Right hindlimb (tissue), 1 donor: ENCODE results near the gene SRBD1.

ENCODE experiments used
- DNase-seq: peaks from one replicate; pipeline ENCODE4 v3.0.0-alpha.2; 2018

Gene SRBD1

DNA sequence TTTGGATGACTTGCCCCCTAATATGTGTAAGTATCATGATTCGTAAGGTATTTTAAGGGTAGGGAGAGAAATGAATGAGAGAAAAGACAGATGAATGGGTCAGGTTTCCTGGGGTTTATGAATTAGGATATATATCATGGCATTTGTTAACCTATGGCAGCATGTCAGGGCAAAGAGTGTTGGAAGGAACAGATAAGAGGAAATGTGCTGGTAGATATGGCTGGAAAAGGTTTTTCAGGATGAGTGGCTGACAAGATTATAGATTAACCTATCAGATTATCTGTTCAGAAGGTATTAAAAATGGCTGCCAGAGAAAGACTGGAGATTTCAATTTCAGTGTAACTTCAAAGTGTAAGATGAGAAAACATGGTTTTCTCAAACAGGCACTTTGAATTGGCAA, 67.8 kb downstream of the SRBD1 start:
- DNase-seq = no peak

DNA sequence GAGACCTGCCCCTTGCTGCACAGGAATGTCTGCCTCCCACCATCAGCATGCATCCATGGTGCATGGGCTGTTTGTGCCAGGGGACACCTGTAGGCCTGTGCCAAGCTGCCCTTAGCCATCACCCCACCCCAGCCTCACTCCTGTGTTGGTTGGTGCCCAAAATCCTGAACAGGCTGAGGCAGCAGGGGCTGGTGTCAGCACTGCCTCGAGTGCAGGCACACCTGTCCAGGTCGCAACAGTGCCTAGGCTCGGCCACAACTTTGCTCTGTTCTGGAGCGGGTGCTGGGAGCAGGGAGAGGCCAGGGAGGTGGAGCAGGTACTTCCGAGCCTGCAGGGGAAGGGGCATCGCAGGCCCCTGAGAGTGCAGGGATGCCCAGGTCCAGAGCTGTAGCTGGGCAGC, 69.1 kb downstream of the SRBD1 start:
- DNase-seq = no peak

DNA sequence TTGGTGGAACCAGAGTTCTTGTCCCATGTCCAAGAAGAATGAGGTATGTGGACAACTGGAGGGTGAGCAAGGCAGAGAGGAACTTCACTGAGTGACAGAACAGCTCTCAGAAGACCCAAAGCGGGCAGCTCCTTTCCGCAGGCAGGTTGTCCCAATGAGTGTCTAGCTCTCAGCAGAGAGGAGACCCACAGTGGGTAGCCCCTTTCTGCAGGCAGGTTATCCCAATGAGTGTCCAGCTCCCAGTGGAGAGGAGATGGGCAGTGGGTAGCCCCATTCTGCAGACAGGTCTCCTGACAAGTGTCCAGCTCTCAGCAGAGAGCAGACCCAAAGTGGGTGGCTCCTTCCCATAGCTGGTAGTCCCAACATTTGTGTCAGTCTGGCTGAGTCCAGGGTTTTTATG, 69.6 kb downstream of the SRBD1 start:
- DNase-seq = no peak

DNA sequence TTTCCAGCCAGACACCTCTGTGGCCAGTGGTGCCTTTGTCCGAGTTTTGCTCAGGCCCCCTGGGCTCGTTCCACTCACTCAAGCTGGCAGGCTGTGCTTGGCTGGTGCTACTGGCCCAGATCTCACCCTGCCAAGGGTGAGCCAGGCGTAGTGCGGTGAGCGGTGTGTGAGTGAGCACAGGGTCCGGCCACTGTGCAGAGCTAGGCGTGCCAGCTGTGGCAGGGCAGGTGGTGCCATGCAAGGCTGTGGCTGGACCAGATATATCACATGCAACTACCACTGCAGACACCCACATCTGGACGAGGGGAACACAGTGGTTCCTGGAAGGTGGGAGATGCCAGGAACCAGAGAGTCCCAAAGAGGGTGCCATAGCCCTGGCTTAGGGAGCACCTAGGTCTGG, 70.1 kb downstream of the SRBD1 start:
- no peak for DNase-seq

DNA sequence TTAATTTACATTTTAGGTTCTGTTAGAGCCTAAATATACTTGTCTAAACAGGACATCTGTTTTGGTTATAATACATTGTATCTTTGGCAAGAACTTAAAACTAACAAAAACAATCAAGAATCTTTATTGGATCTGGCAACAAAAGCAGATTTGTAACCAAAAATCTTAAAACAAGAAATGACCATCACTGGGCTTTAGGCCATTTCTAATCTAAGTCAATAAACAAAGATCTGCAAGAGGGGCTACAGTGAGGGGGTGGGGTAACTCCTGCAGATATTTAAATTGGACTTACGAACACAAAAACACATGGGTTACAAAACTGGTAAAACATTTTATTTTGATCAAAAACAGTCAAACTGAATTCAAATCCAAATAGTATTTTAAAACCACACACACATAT, 77.3 kb downstream of the SRBD1 start:
- DNase-seq = no peak

DNA sequence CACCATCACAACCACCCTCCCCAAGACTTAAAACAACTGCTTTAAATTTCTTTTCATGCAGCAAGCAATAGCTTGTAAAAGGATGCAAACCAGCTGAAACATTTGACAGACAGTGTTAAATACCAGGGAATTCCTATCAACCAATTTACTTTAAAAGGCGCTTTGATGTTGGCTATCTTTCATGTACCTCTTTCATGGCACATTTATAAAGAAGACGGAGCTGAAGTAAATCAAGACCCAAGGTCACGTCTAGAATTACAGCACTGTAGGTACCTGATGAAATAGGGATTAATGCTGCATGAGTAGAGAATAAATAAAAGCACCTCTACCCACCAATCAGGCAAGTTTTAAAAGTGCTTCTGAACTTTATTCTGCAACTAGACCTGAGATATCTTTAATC, 78.9 kb downstream of the SRBD1 start:
- no peak for DNase-seq

DNA sequence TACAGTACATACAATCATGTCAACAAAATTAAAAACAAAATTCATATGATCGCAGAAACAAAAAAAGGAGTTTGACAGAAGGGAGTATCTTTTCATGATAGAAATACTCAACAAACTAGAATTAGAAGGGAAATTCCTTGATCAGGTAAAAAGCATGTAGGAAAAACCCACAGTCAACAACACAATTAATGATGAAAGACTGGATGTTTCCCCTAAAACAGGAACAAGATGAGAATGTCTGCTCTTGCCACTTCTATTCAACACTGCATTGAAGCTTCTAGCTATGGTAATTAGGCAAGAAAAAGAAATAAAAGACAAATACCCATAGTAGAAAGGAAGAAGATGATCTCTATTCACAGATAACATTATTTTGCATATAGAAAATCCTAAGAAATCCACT, 87.1 kb downstream of the SRBD1 start:
- no peak for DNase-seq

DNA sequence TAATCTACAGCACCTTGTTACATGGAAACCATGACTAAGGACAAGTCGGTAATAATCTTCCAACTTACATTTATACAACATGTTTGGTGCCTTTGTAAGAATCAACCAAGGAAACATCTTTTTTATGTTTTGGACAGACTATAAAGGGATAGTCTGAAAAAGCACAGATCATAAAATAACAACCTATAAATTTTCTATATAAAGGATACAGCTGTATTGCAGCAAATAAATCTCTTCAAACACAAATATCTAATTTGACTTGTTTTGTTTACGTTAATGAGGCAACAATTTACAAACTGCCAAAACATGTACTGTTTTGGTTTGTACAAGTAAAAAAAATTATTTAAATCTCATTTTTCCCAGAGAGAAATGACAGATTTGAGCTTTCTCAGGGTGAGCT, 92.5 kb downstream of the SRBD1 start:
- no peak for DNase-seq

DNA sequence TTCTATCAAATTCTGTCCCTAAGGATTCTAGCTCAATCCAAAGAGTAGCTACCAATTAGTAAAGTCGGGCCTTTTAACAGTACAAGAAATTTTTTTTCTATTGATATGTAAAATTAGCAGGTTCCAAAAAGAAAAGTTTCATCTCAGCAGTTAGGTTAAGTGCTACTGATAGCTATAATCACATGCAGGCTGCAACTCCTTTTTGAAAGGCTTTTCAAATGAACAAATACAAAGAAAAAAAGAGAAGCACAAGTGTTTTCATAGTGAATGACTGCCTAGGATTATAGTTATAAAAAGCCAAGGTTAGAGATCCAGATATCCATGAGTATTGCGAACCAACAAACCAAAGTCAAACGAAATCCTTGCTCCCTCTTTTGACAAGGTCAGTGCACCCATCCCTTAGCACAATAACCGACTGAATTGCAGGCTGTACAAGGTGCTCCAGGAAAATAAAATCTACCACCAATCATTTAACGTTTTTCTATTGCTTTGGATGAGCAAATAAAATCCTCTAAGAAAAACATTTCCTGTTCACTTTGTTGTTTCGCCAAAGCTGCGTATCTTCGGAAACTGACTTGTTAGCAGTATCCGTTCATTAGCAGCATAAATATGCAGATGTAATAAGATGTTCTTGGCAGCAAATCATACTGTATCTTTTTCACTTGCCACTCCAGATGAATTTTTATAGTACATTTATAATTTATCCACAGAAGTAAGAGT, 100.2 kb downstream of the SRBD1 start:
- no peak for DNase-seq

DNA sequence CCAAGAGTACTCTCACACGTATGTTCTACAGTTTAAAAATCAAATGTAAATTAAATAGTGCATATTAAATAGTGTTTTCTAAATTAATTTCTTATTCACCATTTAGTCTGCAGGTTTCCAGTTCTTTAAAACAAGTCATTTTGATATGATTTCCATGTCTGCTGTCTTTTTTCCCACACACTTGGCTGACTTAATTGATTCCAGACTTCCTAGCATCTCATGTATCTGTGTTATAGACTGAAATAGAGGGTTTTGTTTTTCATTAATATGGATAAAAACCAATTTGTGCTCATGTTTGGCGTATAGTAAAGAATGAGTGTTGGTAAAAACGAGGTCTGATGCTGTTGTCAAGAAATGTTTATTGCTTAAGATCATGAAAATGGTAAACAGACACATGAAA, 104.3 kb downstream of the SRBD1 start:
- no peak for DNase-seq

DNA sequence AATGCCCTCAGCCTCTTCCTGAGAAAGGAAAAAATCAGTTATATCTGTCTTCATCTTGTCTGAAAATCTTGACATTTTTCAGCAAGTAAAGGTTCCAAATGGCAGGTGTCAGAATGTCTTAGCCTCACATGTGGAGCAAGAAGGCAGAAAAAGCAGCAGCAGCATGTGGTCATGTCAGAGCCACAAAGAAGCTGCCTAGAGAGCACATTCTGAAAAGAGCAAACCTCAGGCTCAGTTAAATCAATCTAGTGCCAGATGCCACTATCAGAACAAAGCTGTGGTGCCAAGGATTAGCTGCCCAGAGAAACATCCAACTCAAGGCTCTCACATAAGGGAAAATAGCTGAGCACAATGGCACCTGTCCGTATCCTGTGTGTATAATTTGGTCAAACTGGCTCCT, 105.9 kb downstream of the SRBD1 start:
- DNase-seq = no peak

DNA sequence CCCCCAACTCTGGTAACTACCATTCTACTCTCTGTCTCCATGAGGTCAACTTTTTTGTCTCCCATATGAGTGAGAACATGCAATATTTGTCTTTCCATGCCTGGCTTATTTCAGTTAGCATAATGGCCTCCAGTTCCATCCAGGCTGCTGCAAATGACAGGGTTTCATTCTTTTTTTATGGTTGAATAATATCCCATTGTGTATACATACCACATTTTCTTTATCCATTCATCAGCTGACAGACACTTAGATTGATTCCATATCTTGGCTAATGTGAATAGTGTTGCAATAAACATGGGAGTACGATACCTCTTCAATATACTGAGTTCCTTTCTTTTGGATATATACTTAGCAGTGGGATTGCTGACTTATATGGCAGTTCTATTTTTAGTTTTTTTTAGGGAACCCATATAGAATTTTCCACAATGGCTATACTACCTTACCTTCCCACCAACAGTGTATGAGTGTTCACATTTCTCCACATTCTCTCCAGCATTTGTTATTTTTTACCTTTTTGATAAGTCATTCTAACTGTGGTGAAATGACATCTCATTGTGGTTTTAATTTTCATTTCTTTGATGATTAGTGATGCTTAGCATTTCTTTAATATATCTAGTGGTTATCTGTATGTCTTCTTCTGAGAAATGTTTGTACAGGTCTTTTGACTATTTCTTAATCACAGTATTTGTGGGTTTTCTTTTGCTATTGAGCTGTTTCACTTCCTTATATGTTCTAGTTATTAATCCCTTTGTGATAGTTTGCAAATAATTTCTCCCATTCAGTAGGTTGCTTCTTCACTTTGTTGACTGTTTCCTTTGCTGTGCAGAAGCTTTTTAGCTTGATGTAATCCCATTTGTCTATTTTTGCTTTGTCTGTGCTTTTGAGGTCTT, 112.2 kb downstream of the SRBD1 start:
- no peak for DNase-seq

DNA sequence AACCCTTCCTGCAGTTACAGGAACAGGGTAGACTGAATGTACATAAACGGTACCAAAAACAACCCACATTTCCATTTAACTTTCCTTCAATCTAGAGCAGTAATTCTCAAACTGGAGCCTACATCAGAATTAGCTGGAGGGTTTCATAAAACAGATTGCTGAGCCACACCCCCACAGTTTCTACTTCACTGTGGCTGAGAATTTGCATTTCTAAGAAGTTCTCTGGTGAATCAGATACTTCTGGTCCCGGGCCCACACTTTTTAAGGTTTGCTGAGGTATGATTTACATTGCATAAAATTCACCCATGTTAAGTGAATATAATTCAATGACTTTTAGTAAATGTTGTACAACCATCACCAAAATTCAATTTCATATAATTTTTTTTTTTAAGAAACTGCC, 113.7 kb downstream of the SRBD1 start:
- DNase-seq = no peak

DNA sequence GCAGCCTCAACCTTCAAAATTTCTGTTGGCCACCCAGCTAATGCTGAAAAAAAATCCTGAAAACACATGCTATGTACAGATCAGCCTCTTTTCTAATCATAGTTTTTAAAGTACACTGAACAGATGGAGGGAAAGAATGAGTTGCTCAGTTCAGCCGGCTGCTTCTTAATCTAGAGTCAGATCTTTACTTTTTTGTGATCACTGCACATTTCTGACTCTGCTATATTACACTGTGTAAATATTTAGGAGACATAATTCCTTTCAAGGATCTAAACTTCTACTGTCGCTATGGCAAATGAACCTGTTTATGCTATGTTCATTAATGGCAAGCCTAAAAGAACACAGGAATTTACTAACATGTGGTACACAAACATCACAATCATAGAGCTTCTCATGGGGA, 114.2 kb downstream of the SRBD1 start:
- DNase-seq = no peak

DNA sequence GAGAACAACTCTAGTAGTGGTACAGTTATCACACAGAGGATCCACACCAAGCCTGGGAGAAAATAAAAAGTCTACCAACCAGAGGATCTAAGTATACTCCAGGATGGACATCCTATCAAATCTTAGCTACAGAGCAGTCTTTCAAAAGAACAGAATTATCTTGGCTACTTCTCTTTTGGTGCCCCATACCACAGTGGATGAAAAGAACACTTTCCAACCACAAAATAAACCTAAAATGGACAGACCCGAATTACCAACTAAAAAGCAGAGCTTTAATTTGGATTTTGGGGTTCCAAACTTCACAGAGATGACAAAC, 116.1 kb downstream of the SRBD1 start:
- DNase-seq = no peak

DNA sequence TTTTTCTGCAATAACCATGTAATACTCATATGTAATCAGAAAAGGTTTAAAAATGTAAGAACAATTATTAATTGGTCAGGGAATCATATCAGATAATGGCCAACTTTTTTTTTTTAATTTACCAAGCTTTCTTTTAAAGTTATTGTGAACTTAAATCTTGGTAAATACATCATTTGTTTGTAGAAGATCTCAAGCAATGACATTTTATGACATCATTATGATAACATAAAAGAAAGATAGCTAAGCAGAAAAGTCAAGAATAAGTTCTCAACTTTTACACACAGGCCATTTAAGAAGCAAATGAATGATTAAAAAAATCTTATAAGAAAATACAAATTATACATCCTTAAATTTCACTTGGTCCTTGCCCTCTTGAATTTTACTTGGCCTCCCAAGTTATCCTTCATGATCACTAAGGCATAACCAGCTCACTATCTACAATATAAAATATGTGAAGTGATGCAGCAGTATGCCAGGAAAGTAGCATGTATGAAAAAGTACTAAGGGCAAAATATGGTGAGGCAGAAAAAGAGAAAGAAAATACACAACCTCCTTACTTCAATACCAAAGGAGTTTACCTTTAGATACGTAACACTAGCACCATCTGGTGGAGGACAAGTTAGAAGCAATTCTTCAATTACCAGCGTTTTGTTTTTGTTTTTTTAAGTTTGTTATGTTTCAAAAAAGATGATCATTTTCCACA, 116.6 kb downstream of the SRBD1 start:
- no peak for DNase-seq

DNA sequence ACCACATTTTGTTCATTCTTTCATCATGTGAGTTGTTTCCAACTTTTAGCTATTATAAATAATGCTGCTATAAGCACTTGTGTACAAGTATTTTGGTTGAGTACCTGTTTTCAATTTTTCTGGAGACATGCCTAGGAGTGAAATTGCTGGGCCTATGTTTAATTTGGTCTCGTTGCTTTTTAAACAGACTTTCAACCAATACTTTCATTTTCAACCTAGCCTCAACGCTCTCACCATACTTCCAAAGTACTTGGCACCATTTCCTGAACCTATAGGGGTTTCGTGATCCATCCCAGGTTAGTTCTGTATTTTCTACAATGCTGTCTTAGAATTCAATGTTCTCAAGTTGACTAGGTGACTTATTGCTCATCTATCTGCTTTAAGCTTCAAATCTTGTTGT, 126.1 kb downstream of the SRBD1 start:
- no peak for DNase-seq

DNA sequence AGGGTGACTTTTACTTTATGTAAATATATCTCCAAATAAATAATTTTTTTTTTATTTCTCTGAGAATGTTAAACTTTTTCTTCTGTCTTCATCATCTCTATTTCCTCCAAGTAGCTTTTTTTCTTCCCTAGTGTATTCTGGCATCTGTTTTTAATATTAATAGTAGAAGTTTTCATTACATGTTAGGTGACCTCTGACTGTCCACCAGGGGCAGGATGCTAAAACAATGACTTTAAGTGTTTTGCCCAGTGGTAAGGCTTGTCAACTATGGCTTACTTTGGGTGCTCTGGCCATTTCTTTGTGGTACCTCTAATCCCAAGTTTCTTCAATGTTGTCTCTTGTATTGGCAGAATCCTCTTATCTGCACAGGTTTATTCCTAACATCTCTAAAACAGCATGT, 127.1 kb downstream of the SRBD1 start:
- DNase-seq = no peak

DNA sequence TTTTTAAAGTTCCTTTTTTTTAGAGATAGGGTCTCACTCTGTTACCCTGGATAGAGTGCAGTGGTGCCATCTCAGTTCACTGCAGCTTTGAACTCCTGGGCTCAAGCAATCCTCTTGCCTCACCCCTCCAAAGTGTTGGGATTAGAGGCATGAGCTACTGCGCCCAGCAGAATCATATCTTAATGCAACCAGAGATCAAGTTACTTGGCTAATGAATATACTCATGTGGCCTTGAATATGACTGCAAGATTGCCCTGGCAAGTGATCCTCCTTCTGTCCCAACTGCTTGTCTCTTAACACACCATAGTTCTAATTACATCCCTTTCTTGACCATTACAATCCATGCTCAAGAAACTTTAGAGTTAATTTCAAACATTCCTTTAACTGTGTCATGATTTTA, 133.5 kb downstream of the SRBD1 start:
- no peak for DNase-seq

DNA sequence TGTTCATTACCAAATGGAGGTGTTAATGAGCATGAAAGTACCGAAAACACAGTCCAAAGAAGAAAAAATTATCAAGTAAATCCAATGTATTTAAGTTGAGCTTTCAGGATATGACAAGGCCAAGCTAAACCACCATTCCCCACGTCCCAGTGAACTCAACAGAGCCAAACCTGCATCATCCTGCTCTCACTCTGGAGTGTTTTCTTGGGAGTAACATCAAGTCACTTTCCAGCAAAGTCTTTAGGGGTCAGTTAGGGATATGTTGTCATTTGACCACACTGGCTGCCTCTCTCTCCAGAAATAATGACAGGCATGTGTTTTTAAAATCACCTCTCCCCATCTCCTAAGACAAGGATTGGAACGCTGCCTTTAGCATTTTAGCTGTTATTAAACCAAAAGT, 140.5 kb downstream of the SRBD1 start:
- DNase-seq = peak; percentile 78

DNA sequence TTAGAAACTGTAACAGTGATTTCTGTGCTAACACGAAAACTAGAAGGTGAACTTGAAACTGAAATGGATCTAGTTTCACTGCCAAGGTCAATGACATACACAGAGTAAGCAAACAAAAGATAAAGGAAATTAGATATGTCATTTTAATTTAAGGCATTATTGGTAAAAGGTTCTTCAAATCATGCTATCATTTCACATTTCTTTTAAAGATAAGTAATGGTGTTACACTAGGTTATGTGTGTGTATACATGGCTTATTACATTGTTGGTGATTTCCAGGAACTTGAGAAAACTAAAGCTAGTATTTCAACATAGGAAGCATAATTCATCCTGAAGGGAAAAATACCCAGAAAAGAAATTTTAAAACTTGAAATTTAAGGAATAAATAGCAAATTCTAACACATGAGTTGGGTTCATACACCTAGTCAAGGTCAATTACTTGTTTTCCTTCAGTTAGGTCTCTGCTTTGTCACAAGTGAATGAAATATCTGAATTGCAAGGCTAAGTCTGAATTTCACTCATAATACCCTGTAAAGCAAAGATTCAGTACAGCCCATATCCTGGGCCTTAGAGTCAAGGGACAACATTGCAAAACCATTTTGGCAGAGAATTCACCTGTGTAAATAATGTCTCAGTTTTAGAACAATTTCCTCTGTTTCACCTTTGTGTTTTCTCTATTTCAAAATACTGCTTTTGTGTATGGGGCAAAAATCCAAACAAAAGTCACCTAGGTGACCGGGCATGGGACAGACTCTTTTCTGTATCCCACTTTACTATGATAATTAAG, 141.6 kb downstream of the SRBD1 start:
- no peak for DNase-seq

DNA sequence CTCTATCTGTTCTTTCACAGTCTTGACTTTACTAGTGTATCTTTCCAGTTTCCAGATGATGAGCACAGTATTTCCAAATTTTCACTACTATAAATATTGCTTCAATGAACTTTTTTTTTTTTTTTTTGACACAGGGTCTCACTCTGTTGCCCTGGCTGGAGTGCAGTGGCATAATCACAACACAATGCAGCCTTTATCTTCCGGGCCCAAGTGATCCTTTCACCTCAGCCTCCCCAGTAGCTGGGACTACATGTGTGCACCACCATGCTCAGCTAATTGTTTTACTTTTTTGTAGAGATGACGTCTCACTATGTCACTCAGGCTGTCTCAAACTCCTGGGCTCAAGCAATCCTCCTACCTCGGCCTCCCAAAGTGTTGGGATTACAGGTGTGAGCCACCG, 142.8 kb downstream of the SRBD1 start:
- DNase-seq = no peak

DNA sequence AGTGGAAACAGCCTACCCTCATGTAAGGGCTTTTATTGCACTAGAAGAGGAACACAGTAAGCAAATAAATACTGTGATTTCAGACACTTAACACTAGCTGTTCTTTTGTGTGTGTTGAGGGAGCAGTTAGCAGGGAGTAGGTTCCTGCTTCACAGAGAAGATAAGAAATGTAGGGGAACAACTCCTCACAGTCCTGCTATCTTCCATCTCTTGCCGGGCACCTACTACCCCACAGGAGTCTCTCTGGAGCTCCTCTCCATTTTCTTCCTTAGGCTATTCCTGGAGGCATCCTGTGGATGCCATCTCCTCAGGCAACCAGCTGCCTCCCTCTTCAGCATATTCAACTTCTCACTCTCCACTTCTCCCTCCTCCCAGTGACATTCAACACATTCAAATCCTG, 145.0 kb downstream of the SRBD1 start:
- DNase-seq = no peak
